Body of pancreas (tissue), 4 donors: Measurements from ENCODE around the gene PCDHGA8. TPM values are rescaled to one million over a fixed set of nuclear protein-coding genes. Genes with fewer than 3 reads are reported as not detected.

Source experiments
- ATAC-seq: fragments of 150-250 bp; one replicate; pipeline ENCODE4 v1.9.1; 2016
- DNase-seq, 4 donors: peaks; one replicate each; pipeline ENCODE4 v3.0.0-alpha.2; 2019
- H3K27ac ChIP-seq, 4 donors: fragments of 200-600 bp; sonication (generic); 1 replicate in 3 of 4; 2 replicates in 1 of 4; pipeline versions ENCODE4 v1.5.1 to v1.6.1; 2016 to 2019; ENCODE audit warnings: mild to moderate bottlenecking in 1 of 4, mixed read lengths in 1 of 4, moderate library complexity in 1 of 4
- H3K27me3 ChIP-seq, 2 donors: fragments of 200-600 bp; sonication (generic); one replicate each; pipeline ENCODE4 v1.6.0; 2016; ENCODE audit warnings: mild to moderate bottlenecking in 1 of 2
- H3K36me3 ChIP-seq, 2 donors: fragments of 200-600 bp; sonication (generic); replicated peaks in 1 of 2; 2 replicates each; pipeline ENCODE4 v1.5.1; 2016; ENCODE audit warnings: low read depth in 2 of 2; ENCODE audit not compliant: insufficient read depth in 1 of 2
- H3K4me1 ChIP-seq: fragments of 200-600 bp; sonication (generic); one replicate; pipeline ENCODE4 v1.6.0; 2016
- H3K4me3 ChIP-seq, 2 donors: fragments of 200-600 bp; sonication (generic); 1 replicate in 1 of 2; 2 replicates in 1 of 2; pipeline ENCODE4 v1.5.1; 2016 to 2019
- H3K9me3 ChIP-seq, 3 donors: fragments of 200-600 bp; sonication (generic); 1 replicate in 2 of 3; 2 replicates in 1 of 3; pipeline ENCODE4 v1.5.1; 2016
- CTCF ChIP-seq, 7 experiments: fragments of 450-650 bp in 4 of 7; fragments of 200-600 bp in 3 of 7; sonication (generic) in 3 of 7; IDR thresholded peaks; one replicate each; pipeline ENCODE4 v1.5.1; 2016 to 2019; ENCODE audit warnings: antibody characterized with exemption in 7 of 7
- POLR2A ChIP-seq, 3 donors: fragments of 450-650 bp; IDR thresholded peaks; one replicate each; pipeline ENCODE4 v1.6.1; 2016; ENCODE audit warnings: antibody characterized with exemption in 3 of 3, mild to moderate bottlenecking in 2 of 3
- WGBS, 2 donors: methylation state at CpG; one replicate each; pipeline ENCODE4 v1.1.5; 2017; 5-methylcytosine and 5-hydroxymethylcytosine counted together
- intact Hi-C: fragments of 100-400 bp; cut with DNase I; formaldehyde crosslinking; loops from one replicate; pipeline ENCODE4 v1.15.1; 2023
- total RNA-seq, 2 donors: library from RNA; depleted of rRNA; stranded (reverse); fragments of >200 nt; gene quantifications; one replicate each; pipeline ENCODE4 v1.1.0, GENCODE V29; 2016

The PCDHGA8 gene
- total RNA-seq, 2 donors from 2014 or later, result 4.2 to 10.2 TPM

- TF ChIP-seq POLR2A (IDR thresholded peaks at IDR 0.05) (no peak), CTCF (IDR thresholded peaks at IDR 0.05) (no peak)
- Histone ChIP-seq H3K27me3 (no peaks in the 10 kb centered on the region), H3K4me3 (no peak overlapping the region), H3K36me3 (no peaks in the 10 kb centered on the region), H3K4me1 (no peaks in the 10 kb centered on the region), H3K27ac (no peak overlapping the region), H3K9me3 (peaks cover 0 to 72% (median 3%) of the 10 kb centered on the region in 3 donors)
- intact Hi-C loops, result no loop called here
- ATAC-seq (no peak), DNase-seq (no peak)
- WGBS, 2 donors, result 33 to 54% methylated on average over 24 of the region's 24 CpGs
Observed at GRCh38 chr5:141355641-141356040, 36.8 kb upstream of the PCDHGA8 start.

- no peak for ATAC-seq
- no peak for DNase-seq
- Histone ChIP-seq H3K27ac (no peak overlapping the region), H3K4me3 (no peak overlapping the region), H3K9me3 (peaks cover 0 to 72% (median 5%) of the 10 kb centered on the region in 3 donors), H3K36me3 (no peaks in the 10 kb centered on the region), H3K27me3 (no peaks in the 10 kb centered on the region), H3K4me1 (no peaks in the 10 kb centered on the region)
- no peak for TF ChIP-seq CTCF (IDR thresholded peaks at IDR 0.05)
- TF ChIP-seq POLR2A (IDR thresholded peaks at IDR 0.05), result no peak
- intact Hi-C loops, result no loop called here
- WGBS, 2 donors, result 65 to 73% methylated on average over 5 of the region's 5 CpGs
Observed at GRCh38 chr5:141356133-141356532, 36.3 kb upstream of the PCDHGA8 start.

- no peaks in the 10 kb centered on the region for H3K27me3 ChIP-seq
- WGBS, 2 donors, result 32 to 58% methylated on average over 12 to 19 of the region's 19 CpGs
- no peak overlapping the region for H3K27ac ChIP-seq
- no peaks in the 10 kb centered on the region for H3K36me3 ChIP-seq
- TF ChIP-seq POLR2A (IDR thresholded peaks at IDR 0.05) (no peak), CTCF (IDR thresholded peaks at IDR 0.05) (no peak)
- intact Hi-C loops, result no loop called here
- ATAC-seq (no peak), DNase-seq (no peak)
- H3K9me3 ChIP-seq, result peaks cover 0 to 72% (median 7%) of the 10 kb centered on the region in 3 donors
- H3K4me3 ChIP-seq, result no peak overlapping the region
- no peaks in the 10 kb centered on the region for H3K4me1 ChIP-seq
Observed at GRCh38 chr5:141356950-141357349, 35.5 kb upstream of the PCDHGA8 start.

- no peaks in the 10 kb centered on the region for H3K27me3 ChIP-seq
- WGBS, 2 donors, result 10 to 18% methylated on average over 24 of the region's 24 CpGs
Observed at GRCh38 chr5:141359790-141360426, 32.5 kb upstream of the PCDHGA8 start, which contains the start of gene PCDHGB2. Gene PCDHGB2, plus strand, starts transcription at chr5:141359994. Its CDS starts 142 bp downstream, at chr5:141360136.

More at GRCh38 chr5:141359790-141360426, 32.5 kb upstream of the PCDHGA8 start, which contains the start of gene PCDHGB2:
- TF ChIP-seq CTCF (IDR thresholded peaks at IDR 0.05) (peak in 4 of 7 experiments; percentile 19 to 35 (median 28)), POLR2A (IDR thresholded peaks at IDR 0.05) (no peak)
- Histone ChIP-seq H3K4me1 (no peaks in the 10 kb centered on the region), H3K4me3 (no peak within 1 kb of the TSS), H3K27ac (no peak within 1 kb of the TSS), H3K9me3 (peaks cover 0 to 77% (median 8%) of the 10 kb centered on the region in 3 donors), H3K36me3 (no peaks in the 10 kb centered on the region)
- DNase-seq, result no peak
- intact Hi-C loops, result no loop called here
- ATAC-seq, result peak; percentile 24
